GM12878 (cell line): ENCODE data around the gene ANXA3. TPM values are rescaled to one million over a fixed set of nuclear protein-coding genes. Genes with fewer than 3 reads are reported as not detected.
A peak's percentile ranks its signal among the peaks of the same experiment; 100 is the strongest.

Experiments used
- BCL11A ChIP-seq: IDR thresholded peaks from 2 replicates; pipeline ENCODE4 v1.6.1; 2011; ENCODE audit warnings: low read depth, low read length
- BHLHE40 ChIP-seq, 2 experiments: fragments of 450-650 bp in 1 of 2; IDR thresholded peaks; 2 replicates each; pipeline ENCODE4 v1.6.1; 2011 to 2017; ENCODE audit warnings: low read depth in 2 of 2, borderline replicate concordance in 1 of 2, improper control_type of control experiment in 1 of 2, low read length in 1 of 2, mild to moderate bottlenecking in 1 of 2
- CBX3 ChIP-seq: fragments of 200-600 bp; sonication (generic); IDR thresholded peaks from 2 replicates; pipeline ENCODE4 v1.6.1; 2016; ENCODE audit warnings: low read depth, borderline replicate concordance
- CBX5 ChIP-seq: sonication (generic); IDR thresholded peaks from 2 replicates; pipeline ENCODE4 v1.6.1; 2016; ENCODE audit warnings: low read depth, moderate library complexity, mild to moderate bottlenecking, inconsistent platforms
- CEBPZ ChIP-seq: fragments of 150-350 bp; IDR thresholded peaks from 2 replicates; pipeline ENCODE4 v1.6.1; 2016; ENCODE audit warnings: low read depth, low read length
- CHD2 ChIP-seq: IDR thresholded peaks from 2 replicates; pipeline ENCODE4 v1.6.1; 2011; ENCODE audit warnings: low read depth, low read length, improper control_type of control experiment, borderline replicate concordance
- EED ChIP-seq: sonication (generic); IDR thresholded peaks from 2 replicates; pipeline ENCODE4 v1.6.1; 2016; ENCODE audit warnings: antibody characterized with exemption, low read depth
- EP300 ChIP-seq, 2 experiments: fragments of 150-350 bp in 1 of 2; IDR thresholded peaks; 2 replicates each; pipeline ENCODE4 v1.6.1; 2011 to 2012; ENCODE audit warnings: low read depth in 2 of 2, low read length in 2 of 2, borderline replicate concordance in 1 of 2, improper control_type of control experiment in 1 of 2, inconsistent platforms in 1 of 2; ENCODE audit not compliant: control insufficient read depth in 1 of 2
- IRF3 ChIP-seq: fragments of 450-650 bp; IDR thresholded peaks from 2 replicates; pipeline ENCODE4 v1.6.1; 2014; ENCODE audit warnings: mild to moderate bottlenecking
- LARP7 ChIP-seq: fragments of 450-650 bp; IDR thresholded peaks from 2 replicates; pipeline ENCODE4 v1.6.1; 2017; ENCODE audit warnings: mild to moderate bottlenecking
- NRF1 ChIP-seq: conservative IDR thresholded peaks from 2 replicates; pipeline ENCODE4 v1.6.1; 2011; ENCODE audit warnings: mild to moderate bottlenecking, low read depth, low read length, improper control_type of control experiment
- PAX5 ChIP-seq: IDR thresholded peaks from 2 replicates; pipeline ENCODE4 v1.6.1; 2011; ENCODE audit warnings: low read depth, low read length, borderline replicate concordance
- PRDM15 ChIP-seq: fragments of 450-650 bp; formaldehyde crosslinking; IDR thresholded peaks from 2 replicates; pipeline ENCODE4 v1.4.0; 2020; ENCODE audit warnings: mild to moderate bottlenecking, moderate library complexity
- RELB ChIP-seq: fragments of 450-650 bp; IDR thresholded peaks from 2 replicates; pipeline ENCODE4 v1.6.1; 2017; ENCODE audit warnings: low read depth, mild to moderate bottlenecking, moderate library complexity
- SIN3A ChIP-seq: IDR thresholded peaks from 2 replicates; pipeline ENCODE4 v1.6.1; 2012; ENCODE audit warnings: low read depth, low read length, improper control_type of control experiment
- SIX5 ChIP-seq: IDR thresholded peaks from 2 replicates; pipeline ENCODE4 v1.6.1; 2011; ENCODE audit warnings: mild to moderate bottlenecking, low read depth, low read length, moderate library complexity; ENCODE audit not compliant: severe bottlenecking
- STAT1 ChIP-seq: fragments of 450-650 bp; conservative IDR thresholded peaks from 2 replicates; pipeline ENCODE4 v1.6.1; 2014; ENCODE audit warnings: antibody characterized with exemption, mild to moderate bottlenecking
- ZNF207 ChIP-seq: fragments of 450-650 bp; IDR thresholded peaks from 2 replicates; pipeline ENCODE4 v1.6.1; 2014; ENCODE audit warnings: antibody characterized with exemption, mild to moderate bottlenecking, borderline replicate concordance
- polyA plus RNA-seq, 11 experiments: library from polyadenylated mRNA; depleted of rRNA in 4 of 11; unstranded in 6 of 11; stranded (reverse) in 5 of 11; fragments of >200 nt; fragmentation: Nextera tagmentation in 4 of 11; fragmentation: Illumina TruSeq in 1 of 11; extraction: Ambion mirVana in 4 of 11; extraction: Trizol in 1 of 11; gene quantifications; 1 replicate in 1 of 11; 2 replicates in 10 of 11; pipeline versions ENCODE4 v1.2.1 to v1.2.3, GENCODE V29; 2011 to 2016; ENCODE audit warnings: inconsistent platforms in 2 of 11, missing spikeins in 2 of 11, low read depth in 1 of 11
- total RNA-seq, 4 experiments: library from RNA; depleted of rRNA in 3 of 4; stranded (reverse); fragments of >200 nt in 3 of 4; fragmentation: Illumina TruSeq in 1 of 4; extraction: Trizol in 1 of 4; gene quantifications; 2 replicates each; pipeline versions ENCODE4 v1.2.1 to v1.2.3, GENCODE V29; 2013 to 2021

ANXA3 gene
- total and polyA plus RNA-seq, 10 of the 15 experiments (the other 5 are each of a cell fraction or from before 2014, with no cell fraction given): 0.28 to 14.7 (median 0.91) TPM

- TF ChIP-seq BCL11A (no peak), CBX5 (no peak), SIN3A (no peak), RELB (peak; percentile 94), PRDM15 (CRISPR knock-in tag) (no peak), CEBPZ (no peak), CBX3 (no peak), IRF3 (no peak), EP300 (IDR thresholded peaks at IDR 0.05; ENCODE audit: borderline replicate concordance in 1 of 2, control insufficient read depth in 1 of 2, low read depth in 2 of 2, low read length in 2 of 2) (peak; percentile 79; a peak in 3 of 4 replicates), CHD2 (0 out of 2 replicates have a peak, but pooled peaks have one; percentile 11), LARP7 (no peak), STAT1 (no peak), NRF1 (no peak), PAX5 (no peak), ZNF207 (no peak), BHLHE40 (IDR thresholded peaks at IDR 0.05; ENCODE audit: borderline replicate concordance in 1 of 2, low read depth in 2 of 2, low read length in 1 of 2) (peak; percentile 21 to 27; a peak in 1 of 4 replicates), SIX5 (no peak), EED (peak; percentile 11; the same call in 1 of the 2 replicates)
Measured at GRCh38 chr4:78638337-78639172, 87.0 kb downstream of the ANXA3 start (continued).
